Skeletal muscle satellite cell (primary cell): ENCODE measurements around the gene FCAR.
"Not testable (repeated sequence)": the region's sequence is repeated elsewhere in the genome, so short reads cannot be mapped to it uniquely, and the experiment has no call there.

Experiments
- H3K27me3 ChIP-seq: 2 replicates; pipeline ENCODE4 v1.7.0; 2013; ENCODE audit warnings: low read length; ENCODE audit not compliant: control insufficient read depth, insufficient read depth
- H3K36me3 ChIP-seq: 2 replicates; pipeline ENCODE4 v1.7.0; 2013; ENCODE audit warnings: mild to moderate bottlenecking, control low read depth, low read length; ENCODE audit not compliant: insufficient read depth
- H3K4me1 ChIP-seq: 2 replicates; pipeline ENCODE4 v1.7.0; 2013; ENCODE audit warnings: low read length; ENCODE audit not compliant: control insufficient read depth, insufficient read depth
- H3K4me2 ChIP-seq: 2 replicates; pipeline ENCODE4 v1.7.0; 2013; ENCODE audit warnings: mild to moderate bottlenecking, low read length
- H3K4me3 ChIP-seq: 2 replicates; pipeline ENCODE4 v1.7.0; 2013; ENCODE audit warnings: low read length
- H3K9ac ChIP-seq: 2 replicates; pipeline ENCODE4 v1.7.0; 2013; ENCODE audit warnings: mild to moderate bottlenecking, low read depth, low read length, moderate library complexity
- H3K9me3 ChIP-seq: replicated peaks from 2 replicates; pipeline ENCODE4 v1.7.0; 2013; ENCODE audit warnings: mild to moderate bottlenecking, control low read depth, low read length
- small RNA-seq: library from RNA; depleted of rRNA; stranded (forward); fragments of <200 nt; gene quantifications from one replicate; pipeline ENCODE3, GENCODE V24; 2012

The FCAR gene

DNA sequence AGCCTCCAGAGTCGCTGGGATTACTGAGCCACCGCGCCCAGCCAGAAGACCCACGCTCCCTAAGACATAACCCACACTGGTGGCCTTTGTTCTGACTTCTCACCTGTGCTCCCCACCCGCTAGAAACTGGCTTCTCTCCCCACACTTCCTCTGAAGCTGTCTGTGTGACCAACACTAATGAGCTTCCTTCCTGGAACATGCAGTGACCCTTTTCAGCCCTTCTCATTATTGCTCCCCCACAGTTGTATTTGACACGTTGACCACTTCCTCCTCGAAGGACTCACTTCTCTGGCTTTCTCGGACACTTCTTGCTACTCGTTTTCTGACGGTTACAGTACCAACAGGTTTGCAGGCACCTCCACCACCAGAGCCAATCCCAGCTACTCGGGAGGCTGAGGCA is 42.8 kb downstream of the FCAR start:
- Histone ChIP-seq H3K36me3 (no peaks in the 10 kb centered on the region), H3K9me3 (peaks cover 7% of the 10 kb centered on the region), H3K4me1 (no peaks in the 10 kb centered on the region), H3K4me2 (no peak overlapping the region), H3K9ac (no peak overlapping the region), H3K4me3 (no peak overlapping the region), H3K27me3 (no peaks in the 10 kb centered on the region)

DNA sequence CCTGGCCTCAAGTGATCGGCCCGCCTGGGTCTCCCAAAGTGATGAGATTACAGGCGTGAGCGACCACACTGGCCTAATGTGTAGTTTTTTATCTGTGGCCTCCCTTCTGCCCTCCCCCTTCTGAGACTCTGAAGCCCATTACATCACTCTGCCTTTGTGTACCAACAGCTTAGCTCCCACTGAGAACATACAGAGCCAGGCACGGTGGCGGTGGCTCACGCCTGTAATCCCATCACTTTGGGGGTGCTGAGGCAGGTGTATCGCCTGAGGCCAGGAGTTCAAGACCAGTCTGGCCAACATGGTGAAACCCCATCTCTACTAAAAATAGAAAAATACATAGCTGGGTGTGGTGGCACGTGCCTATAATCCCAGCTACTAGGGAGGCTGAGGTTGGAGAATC is 44.5 kb downstream of the FCAR start:
- Histone ChIP-seq H3K9me3 (peaks cover 12% of the 10 kb centered on the region), H3K4me1 (no peaks in the 10 kb centered on the region), H3K9ac (no peak overlapping the region), H3K36me3 (no peaks in the 10 kb centered on the region), H3K4me2 (no peak overlapping the region), H3K27me3 (no peaks in the 10 kb centered on the region), H3K4me3 (no peak overlapping the region)

DNA sequence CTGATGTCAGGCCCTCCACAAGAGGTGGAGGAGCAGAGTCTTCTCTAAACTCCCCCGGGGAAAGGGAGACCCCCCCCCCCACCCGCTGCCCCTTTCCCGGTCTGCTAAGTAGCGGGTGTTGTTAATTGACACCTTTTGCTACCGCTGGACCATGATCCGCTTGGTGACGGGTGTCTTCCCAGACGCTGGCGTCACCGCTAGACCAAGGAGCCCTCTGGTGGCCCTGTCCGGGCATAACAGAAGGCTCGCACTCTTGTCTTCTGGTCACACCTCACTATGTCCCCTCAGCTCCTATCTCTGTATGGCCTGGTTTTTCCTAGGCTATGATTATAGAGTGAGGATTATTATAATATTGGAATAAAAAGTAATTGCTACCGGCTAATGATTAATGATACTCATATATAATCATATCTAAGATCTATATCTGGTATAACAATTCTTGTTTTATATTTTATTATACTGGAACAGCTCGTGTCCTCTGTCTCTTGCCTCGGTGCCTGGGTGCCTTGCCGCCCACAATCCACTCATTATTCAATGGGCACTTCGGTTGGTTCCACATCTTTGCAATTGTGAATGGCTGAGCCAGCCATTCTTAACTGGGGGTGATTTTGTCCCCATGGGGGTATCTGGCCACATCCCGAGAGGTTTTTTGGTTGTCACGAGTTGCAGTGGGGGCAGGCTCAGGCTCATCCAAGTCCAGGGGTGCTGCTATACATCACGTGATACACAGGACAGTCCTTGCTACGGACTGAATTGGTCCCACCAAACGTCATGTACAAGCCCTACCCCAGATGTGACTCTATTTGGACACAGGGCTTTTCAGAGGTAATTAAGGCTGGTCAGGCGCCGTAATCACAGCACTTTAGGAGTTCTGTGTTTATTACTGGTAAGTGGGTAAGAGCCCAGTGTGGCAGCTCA is 45.9 kb downstream of the FCAR start:
- H3K4me2 ChIP-seq, H3K36me3 ChIP-seq, H3K4me3 ChIP-seq, H3K27me3 ChIP-seq, H3K4me1 ChIP-seq, H3K9ac ChIP-seq: not testable (repeated sequence)
- H3K9me3 ChIP-seq: peaks cover 13% of the 10 kb centered on the region

DNA sequence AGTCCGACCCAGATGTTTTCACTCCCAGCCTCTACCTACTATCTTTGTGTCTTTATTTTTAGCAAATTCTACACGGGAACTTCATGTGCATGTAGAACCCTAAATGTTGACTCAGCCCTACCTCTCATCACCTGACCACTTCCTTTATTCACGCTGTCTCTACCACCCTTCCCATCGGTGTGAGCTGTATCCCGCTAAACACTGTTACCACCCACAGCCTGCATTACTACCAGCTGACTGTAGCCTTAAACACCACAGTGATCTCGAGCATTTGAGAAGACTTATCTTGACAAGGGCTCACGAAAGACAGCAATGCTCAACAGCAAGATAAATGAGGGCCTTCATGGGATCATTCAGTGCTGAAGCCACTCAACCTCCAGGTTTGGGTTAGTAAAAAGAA is 47.0 kb downstream of the FCAR start:
- no peaks in the 10 kb centered on the region for H3K27me3 ChIP-seq
- H3K4me3 ChIP-seq: no peak overlapping the region
- no peaks in the 10 kb centered on the region for H3K36me3 ChIP-seq
- peaks cover 9% of the 10 kb centered on the region for H3K9me3 ChIP-seq
- no peaks in the 10 kb centered on the region for H3K4me1 ChIP-seq
- no peak overlapping the region for H3K4me2 ChIP-seq
- H3K9ac ChIP-seq: no peak overlapping the region

DNA sequence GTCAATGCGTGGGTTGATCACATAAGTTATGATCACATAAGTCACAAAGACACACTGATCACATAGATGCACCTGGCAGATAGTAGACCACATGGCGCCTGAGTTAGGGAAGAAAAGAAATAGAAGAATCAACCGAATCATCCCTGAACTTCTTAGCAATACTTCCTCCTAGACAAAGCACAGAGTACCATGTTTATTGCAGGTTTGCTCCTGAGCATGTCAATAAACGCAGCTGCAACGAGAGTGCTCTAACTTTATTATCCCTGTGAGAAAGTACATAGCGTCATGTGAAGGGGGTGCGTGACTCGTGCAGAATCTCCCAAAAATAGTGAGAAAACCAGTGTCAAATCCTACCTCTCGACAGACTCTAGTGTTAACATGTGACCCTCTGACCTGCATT is 49.2 kb downstream of the FCAR start:
- H3K4me2 ChIP-seq: no peak overlapping the region
- H3K9me3 ChIP-seq: peaks cover 11% of the 10 kb centered on the region
- no peak overlapping the region for H3K9ac ChIP-seq
- no peak overlapping the region for H3K4me3 ChIP-seq
- no peaks in the 10 kb centered on the region for H3K36me3 ChIP-seq
- H3K27me3 ChIP-seq: no peaks in the 10 kb centered on the region
- H3K4me1 ChIP-seq: no peaks in the 10 kb centered on the region

DNA sequence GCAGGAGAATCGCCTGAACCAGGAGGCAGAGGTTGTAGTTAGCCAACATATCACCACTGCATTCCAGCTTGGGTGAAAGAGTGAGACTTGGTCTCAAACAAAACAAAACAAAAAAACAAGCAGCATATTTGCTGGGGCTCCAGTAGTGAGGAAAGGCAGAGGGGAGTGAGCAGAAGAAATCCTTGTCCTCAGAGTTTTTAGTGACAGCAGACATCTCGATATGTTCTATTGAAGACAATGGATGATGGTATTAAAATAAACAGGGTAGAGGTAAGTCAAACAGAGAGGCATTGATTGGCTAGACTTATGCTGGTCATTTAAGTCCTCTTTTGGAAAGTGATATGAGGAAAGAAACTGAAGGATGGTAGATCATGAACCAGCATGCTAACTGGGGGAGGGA is 54.3 kb downstream of the FCAR start:
- H3K9ac ChIP-seq: no peak overlapping the region
- no peaks in the 10 kb centered on the region for H3K4me1 ChIP-seq
- H3K36me3 ChIP-seq: no peaks in the 10 kb centered on the region
- no peaks in the 10 kb centered on the region for H3K27me3 ChIP-seq
- H3K9me3 ChIP-seq: peaks cover 11% of the 10 kb centered on the region
- no peak overlapping the region for H3K4me3 ChIP-seq
- no peak overlapping the region for H3K4me2 ChIP-seq

DNA sequence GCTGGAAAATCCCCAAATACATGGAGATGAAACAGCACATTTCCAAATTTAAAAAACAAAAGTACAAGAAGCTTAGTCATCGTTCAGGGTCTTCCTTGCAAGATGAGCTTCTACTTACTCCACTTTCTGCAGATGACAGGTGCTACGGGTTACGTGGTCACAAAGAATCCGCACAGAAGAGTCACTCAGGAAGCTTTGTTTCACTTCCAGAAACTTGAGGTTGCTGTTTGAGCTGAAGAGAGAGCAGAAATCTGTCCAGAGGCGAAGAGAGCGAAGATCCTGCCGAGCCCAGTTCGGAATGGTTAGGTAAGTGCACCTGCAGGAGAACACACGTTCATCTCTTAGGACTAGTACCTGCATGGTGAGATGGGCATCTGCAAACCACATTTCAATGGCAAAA is 63.9 kb downstream of the FCAR start:
- peaks cover 11% of the 10 kb centered on the region for H3K9me3 ChIP-seq
- H3K4me2 ChIP-seq: no peak overlapping the region
- H3K27me3 ChIP-seq: no peaks in the 10 kb centered on the region
- H3K36me3 ChIP-seq: no peaks in the 10 kb centered on the region
- no peaks in the 10 kb centered on the region for H3K4me1 ChIP-seq
- no peak overlapping the region for H3K4me3 ChIP-seq
- no peak overlapping the region for H3K9ac ChIP-seq

DNA sequence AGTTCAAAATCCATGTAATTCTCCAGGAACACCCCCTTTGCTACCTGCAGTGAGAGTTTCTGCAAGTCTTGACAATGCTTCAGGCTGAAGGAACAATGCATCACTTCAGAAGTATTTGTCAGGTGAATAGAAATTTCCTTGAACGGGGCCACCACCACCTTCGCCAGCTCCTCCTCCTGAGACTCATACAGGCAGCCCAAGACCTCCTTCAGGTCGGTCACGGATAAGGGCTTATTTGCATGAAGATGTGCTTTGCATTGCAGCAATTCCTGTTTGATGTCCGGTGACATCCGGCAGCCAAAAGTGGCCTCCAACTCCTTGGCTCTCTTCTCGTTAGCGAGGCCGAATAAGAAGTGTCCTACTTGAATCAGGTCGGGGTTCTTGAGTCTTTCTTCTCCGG is 64.9 kb downstream of the FCAR start:
- no peaks in the 10 kb centered on the region for H3K27me3 ChIP-seq
- H3K4me3 ChIP-seq: no peak overlapping the region
- H3K4me2 ChIP-seq: no peak overlapping the region
- no peak overlapping the region for H3K9ac ChIP-seq
- H3K36me3 ChIP-seq: no peaks in the 10 kb centered on the region
- peaks cover 9% of the 10 kb centered on the region for H3K9me3 ChIP-seq
- H3K4me1 ChIP-seq: no peaks in the 10 kb centered on the region

DNA sequence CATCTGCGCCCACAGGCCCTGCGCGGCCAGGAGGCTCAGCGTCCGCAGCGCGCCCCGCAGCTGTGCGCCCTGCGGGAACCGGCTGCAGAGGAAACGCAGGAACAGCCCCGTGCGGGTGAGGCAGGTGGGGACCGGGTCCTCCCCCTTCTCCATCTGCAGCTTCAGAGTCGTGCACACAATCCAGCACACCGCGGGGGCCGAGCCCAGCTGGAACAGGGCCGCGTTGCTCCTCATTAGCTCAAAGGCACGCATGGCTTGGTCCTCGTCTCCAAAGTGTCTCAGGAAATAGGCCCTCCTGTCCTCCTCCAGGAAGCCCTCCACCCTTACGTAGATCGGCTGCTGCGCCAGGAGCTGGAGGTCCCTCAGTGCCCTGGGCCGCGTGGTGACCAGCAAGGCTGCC is 65.5 kb downstream of the FCAR start:
- not testable (repeated sequence) for H3K27me3 ChIP-seq, H3K36me3 ChIP-seq, H3K4me2 ChIP-seq

More for the DNA sequence above, 65.5 kb downstream of the FCAR start:
- not testable (repeated sequence) for H3K9me3 ChIP-seq, H3K4me3 ChIP-seq, H3K4me1 ChIP-seq, H3K9ac ChIP-seq

Small RNAs within 50 kb of the gene (small RNA-seq; reads per million reads assigned to genes)
- gene RNU6-222P: 0.98 reads per million, percentile 29 among the genes with 10 or more reads in this experiment
